HG03039 (cell line): ENCODE measurements around the gene LPA.
"Not testable (repeated sequence)": the region's sequence is repeated elsewhere in the genome, so short reads cannot be mapped to it uniquely, and the experiment has no call there.

ENCODE experiments used
- ATAC-seq: cut with Tn5 transposase; IDR thresholded peaks from one replicate; pipeline ENCODE4 v1.9.1; 2021; ENCODE audit warnings: mild to moderate bottlenecking, moderate library complexity; ENCODE audit not compliant: unreplicated experiment

Gene LPA, protein sequence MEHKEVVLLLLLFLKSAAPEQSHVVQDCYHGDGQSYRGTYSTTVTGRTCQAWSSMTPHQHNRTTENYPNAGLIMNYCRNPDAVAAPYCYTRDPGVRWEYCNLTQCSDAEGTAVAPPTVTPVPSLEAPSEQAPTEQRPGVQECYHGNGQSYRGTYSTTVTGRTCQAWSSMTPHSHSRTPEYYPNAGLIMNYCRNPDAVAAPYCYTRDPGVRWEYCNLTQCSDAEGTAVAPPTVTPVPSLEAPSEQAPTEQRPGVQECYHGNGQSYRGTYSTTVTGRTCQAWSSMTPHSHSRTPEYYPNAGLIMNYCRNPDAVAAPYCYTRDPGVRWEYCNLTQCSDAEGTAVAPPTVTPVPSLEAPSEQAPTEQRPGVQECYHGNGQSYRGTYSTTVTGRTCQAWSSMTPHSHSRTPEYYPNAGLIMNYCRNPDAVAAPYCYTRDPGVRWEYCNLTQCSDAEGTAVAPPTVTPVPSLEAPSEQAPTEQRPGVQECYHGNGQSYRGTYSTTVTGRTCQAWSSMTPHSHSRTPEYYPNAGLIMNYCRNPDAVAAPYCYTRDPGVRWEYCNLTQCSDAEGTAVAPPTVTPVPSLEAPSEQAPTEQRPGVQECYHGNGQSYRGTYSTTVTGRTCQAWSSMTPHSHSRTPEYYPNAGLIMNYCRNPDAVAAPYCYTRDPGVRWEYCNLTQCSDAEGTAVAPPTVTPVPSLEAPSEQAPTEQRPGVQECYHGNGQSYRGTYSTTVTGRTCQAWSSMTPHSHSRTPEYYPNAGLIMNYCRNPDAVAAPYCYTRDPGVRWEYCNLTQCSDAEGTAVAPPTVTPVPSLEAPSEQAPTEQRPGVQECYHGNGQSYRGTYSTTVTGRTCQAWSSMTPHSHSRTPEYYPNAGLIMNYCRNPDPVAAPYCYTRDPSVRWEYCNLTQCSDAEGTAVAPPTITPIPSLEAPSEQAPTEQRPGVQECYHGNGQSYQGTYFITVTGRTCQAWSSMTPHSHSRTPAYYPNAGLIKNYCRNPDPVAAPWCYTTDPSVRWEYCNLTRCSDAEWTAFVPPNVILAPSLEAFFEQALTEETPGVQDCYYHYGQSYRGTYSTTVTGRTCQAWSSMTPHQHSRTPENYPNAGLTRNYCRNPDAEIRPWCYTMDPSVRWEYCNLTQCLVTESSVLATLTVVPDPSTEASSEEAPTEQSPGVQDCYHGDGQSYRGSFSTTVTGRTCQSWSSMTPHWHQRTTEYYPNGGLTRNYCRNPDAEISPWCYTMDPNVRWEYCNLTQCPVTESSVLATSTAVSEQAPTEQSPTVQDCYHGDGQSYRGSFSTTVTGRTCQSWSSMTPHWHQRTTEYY (N-terminal part only)

DNA sequence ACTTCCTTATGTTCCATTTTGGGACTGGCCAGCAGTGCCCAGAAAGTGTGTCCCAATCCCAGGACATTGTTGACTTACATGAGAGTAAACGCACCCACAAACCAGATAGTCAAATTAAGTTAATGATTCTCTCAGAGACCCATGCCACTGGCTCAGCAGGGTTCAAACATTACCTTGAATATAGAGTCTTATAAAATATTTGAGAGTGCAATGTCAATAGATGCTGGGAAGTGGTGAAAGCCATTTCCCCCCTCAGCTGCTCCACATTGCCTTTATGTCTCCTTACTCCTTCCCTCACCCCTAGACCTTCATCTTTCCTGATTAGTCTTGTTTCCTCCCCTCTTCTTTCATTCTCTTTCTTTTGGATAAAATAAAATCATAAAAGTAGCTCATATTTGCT is at the start of gene LPA:
Gene LPA (minus strand): TSS at position 78 of the 400 bp plus-strand sequence. CDS start 61 bp downstream, at position 17.
- not testable (repeated sequence) for ATAC-seq

DNA sequence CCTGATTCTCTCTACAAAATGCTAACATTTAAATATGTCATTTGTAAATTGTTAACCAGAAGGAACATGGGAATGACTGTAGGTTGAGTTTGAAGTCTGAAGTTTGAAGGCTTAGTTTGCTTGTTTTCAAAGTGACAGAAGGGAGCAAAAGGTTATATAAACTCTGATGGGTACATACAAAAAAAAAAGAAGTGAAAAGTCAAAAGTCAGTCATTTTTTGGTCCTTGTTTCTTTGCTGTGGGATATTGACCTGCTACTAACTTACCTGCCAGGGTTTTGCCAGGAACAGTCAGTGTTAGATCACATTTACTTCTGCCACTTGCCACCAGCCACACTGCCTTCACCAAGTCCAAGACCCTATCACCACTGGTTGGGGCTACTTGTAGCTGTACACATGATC is 44.9 kb upstream of the LPA start:
- ATAC-seq = not testable (repeated sequence)

DNA sequence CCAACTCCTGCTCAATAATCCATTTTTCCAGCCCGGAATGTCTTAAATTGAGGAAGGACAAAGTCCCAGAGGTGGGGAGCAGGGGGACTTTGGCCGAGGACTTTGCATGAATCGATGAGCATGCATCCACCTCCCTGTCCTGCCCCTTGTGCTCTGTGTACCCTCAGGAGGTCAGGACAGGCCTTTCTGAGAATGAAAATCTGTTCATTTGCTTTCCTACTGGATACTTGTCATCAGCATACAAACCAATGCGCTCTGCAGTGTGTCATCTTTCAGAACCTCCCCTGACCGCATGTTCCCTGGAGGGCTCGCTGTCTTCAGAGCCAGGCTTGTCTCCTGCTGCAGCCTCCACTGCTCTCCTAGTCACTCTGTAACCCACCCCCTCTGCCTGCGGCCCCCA is 40.6 kb upstream of the LPA start:
- ATAC-seq = not testable (repeated sequence)

DNA sequence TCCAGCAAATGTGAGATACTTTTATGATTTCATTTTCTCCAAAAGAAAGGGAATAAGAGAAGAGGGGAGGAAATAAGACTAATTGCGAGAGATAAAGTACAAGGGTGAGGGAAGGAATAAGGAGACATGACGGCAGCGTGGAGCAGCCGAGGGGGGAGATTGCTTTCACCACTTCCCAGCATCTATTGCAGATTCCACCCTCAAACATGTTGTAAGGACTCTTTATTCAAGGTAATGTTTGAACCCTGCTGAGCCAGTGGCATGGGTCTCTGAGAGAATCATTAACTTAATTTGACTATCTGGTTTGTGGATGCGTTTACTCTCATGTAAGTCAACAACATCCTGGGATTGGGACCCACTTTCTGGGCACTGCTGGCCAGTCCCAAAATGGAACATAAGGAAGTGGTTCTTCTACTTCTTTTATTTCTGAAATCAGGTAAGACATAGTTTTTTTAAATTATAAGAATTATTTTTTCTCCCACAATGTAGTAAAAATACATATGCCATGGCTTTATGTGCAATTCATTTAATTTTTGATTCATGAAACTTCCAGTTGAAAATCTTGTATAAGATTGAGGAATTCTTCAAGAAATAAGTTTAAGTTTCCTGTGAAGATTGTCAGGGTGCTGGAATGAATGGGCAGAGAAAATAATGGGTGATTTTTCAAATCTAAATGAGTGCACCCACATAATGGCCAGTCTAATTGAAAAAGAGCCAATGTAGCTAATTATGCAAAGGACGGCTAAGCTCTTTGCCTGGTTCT is 38.0 kb upstream of the LPA start, which contains the start of gene PLG:
Gene PLG (plus strand): TSS at position 327 of the 763 bp plus-strand sequence. CDS start 61 bp downstream, at position 388.
- ATAC-seq = not testable (repeated sequence)

DNA sequence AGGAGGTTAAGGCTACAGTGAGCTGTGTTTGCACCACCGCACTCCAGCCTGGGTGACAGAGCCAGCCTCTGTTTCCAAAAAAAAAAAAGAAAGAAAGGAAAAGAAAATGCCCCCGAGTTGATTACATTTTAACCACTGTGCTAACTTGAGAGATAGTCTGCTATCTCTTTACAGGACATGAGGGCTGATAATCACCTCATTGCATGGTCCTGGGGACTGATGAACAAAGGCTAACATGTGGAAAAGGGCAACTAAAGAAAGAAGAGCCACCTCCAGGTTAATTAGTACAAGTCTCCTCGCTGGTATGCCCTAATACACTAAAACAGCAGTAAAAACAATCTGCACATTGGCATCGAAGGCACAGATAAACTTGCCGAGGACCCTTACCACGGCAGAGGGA is 33.8 kb upstream of the LPA start:
- no peak for ATAC-seq

DNA sequence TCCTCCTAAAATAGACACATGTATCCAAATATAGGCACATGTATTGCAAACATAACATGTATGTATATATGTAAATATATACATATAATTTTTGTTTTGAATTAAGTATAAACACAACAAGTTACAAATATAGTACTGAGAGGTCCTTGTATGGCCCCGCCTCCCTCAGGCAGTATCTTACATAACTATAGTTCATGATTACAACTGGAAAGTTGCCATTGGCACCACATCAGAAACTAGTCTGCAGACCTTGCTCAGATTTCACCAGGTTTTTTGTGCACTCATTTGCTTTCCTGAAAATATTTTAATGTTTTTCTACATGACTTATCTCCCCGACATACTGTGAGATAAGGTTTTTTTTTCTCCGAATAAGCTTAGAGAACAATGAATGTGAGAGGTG is 32.8 kb upstream of the LPA start:
- not testable (repeated sequence) for ATAC-seq

DNA sequence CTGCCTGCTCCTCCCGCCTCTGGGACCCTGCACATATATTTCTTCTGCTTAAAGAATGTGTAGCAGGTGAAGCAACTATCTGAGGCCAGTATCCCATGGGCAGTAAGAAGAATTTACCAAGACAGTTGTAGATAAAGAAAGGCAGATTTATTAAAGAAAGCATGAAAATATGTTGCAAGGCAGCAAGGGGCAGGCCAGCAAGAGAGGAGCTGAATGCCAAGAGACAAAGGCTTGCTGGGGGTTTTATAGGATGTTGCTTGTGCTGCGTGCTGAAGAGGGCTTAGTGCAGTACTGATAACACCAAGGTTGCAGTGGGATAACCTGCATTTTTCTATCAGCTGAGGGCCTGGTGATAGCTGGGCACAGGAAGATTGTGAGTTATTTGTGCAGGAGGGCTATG is 31.5 kb upstream of the LPA start:
- not testable (repeated sequence) for ATAC-seq

DNA sequence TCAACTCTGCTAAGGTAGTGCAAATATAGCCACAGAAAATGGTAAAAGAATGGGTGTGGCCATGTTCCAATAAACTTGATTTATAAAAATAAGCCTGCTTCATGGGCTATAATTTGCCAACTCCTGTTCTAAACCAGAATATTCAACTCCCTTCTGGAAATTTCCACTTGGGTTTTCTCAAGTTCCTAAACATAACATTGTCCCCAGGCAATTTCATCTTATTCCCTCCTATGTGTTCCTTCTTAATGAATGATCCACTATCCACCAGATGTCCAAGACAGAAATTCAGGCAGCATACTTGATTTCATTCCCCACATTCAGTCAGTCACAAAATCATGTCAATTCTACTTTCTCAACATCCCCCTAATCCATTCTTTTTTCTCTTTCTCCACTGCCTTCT is 30.9 kb upstream of the LPA start:
- ATAC-seq = not testable (repeated sequence)

DNA sequence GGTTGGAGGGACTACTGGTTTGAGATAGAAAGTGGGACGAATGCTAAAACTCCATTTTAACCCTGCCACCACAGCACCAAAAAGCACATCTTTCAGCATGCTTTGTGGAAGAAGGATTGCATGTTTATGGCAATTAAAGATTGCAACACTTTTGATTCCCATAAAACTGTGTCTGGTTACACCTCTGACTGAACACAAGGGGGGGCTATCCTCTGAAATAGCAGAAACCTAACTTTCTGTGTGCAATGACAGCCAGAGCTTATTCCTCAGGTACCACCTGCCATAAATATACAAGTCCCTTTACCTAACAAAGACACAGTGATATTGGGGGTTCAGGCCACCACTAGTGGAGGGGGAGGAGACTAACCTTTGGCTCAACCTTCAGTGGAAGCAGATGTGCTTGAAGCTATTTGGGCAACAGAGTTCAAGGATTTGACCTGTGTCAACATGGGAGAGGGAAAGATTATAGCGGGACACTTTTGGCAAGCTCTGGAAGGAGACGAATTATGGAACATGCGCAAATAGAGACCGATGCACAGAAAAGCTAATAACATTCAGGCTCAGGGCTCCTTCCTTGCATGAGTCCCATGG is 28.4 kb upstream of the LPA start:
- no peak for ATAC-seq

DNA sequence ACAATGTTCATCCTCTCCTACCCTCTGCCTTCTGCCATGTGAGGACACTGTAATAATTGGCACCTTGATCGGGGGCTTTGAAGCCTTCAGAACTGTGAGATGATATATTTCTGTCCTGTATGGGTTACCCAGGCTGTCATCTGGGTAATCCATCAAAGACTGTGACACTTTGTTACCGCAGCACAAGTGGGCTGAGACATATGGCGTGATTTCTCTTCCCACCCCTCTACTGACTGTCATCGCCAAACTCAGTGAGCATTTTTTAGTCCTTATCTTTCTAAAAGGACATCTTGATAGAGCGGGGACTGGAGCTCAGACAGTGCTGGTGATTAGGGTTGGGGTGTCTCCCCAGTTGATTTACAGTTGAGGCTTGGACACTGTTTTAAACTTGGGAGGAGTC is 27.5 kb upstream of the LPA start:
- no peak for ATAC-seq

DNA sequence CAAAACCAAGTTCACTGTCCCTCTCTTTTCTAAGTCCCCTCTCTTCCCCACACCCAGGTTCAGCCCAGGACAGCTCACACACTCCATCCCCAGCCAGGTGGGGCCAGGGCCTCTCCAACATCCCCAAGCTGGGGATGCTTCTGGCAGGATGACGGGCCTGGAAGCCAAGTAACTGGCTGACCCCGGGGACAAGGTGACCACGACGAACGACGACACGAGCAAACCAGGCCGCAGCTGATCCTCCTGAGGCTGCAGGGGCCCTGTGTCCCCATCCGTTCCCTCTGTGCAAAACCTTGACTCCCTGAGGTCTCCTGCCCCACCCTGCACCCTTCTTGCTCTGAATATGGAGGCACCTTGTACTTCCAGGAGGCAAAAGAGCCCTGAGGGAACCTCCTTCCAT is 26.4 kb upstream of the LPA start:
- no peak for ATAC-seq

DNA sequence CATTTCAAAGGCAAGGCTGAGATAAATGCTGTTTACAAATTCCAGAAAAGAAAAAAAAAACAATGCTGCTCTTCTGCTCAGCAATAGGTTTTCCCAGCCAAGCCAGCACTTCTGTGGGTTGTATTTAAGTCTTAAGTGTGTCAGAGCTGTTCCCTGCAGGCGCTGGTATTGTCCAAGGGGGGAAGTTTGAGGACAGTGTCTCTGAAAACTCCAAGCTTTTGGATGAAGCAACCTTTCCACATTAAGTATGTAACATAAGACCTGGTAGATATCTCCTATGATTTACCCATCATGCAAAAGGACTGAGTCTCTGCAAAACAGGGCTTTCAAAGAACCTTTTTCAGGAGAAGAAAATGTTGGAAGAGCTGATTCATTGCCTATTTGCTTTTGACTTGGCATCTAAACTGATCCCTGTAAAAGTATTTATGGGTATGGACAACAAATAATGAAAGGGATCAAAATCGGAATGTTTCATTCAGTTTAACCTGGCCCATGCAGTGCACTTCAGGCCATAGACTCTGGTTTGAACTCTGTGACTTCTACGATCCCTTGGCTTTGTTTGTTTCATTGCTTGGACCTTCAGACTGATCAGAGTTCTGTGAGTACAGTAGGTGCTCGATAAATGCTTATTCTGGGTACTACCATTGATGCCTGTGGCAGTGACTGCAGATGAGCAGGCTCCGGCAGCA is 21.8 kb upstream of the LPA start:
- no peak for ATAC-seq

DNA sequence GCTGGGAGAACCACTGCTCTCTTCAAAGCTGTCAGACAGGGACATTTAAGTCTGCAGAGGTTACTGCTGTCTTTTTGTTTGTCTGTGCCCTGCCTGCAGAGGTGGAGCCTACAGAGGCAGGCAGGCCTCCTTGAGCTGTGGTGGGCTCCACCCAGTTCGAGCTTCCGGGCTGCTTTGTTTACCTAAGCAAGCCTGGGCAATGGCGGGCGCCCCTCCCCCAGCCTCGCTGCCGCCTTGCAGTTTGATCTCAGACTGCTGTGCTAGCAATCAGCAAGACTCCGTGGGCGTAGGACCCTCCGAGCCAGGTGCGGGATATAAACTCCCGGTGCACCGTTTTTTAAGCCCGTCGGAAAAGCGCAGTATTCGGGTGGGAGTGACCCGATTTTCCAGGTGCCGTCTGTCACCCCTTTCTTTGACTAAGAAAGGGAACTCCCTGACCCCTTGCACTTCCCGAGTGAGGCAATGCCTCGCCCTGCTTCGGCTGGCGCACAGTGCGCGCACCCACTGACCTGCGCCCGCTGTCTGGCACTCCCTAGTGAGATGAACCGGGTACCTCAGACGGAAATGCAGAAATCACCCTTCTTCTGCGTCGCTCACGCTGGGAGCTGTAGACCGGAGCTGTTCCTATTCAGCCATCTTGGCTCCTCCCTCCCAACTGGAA is 21.2 kb upstream of the LPA start:
- not testable (repeated sequence) for ATAC-seq

DNA sequence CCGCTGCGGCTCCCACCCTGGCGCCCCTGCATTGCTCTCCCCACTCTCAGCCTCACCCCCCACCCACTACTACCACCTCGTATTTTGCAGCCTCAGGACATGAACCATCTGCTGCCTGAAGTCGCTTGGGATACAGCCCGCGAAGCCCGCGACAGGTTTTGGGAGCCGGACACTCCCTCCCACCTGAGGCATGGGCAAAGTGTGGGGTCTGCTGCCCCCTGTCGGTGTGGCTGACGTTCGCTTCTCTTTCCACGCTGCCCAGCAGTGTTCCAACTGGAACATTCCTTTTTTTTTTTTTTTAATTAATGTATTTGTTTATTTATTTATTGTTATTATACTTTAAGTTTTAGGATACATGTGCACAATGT is 15.3 kb upstream of the LPA start:
- no peak for ATAC-seq

DNA sequence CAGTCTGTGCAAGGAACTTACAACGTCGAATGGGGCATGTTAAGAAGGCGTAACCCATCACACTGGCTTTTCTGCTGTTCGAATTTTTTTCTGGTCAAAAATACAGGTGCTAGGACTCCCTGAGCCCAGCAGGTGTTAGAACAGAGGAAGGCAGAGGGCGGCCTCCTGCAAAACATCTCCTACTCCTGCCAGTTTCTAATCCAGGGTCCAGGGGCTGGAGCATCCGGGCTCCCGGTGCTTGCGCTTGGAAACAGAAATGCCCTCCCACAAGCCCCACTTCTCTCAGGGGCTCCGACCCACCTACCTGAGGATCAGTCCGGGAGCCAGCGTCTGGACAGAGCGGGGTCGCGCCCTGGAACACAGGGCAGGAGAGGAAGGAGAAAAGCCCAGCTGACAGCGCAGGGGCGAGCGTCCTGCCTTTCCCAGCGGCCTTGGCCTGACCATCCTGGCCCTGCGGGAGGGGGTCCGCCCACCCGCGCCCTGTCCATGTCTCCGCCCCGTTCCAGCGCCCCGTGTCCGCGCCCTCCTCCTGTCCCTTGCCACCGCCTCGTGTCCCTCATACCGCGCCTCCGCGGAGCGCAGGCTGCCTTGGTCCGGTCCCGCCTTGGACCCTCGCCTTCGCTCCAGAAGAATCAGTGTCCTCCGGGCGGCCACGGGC is 14.8 kb upstream of the LPA start:
- ATAC-seq = no peak

DNA sequence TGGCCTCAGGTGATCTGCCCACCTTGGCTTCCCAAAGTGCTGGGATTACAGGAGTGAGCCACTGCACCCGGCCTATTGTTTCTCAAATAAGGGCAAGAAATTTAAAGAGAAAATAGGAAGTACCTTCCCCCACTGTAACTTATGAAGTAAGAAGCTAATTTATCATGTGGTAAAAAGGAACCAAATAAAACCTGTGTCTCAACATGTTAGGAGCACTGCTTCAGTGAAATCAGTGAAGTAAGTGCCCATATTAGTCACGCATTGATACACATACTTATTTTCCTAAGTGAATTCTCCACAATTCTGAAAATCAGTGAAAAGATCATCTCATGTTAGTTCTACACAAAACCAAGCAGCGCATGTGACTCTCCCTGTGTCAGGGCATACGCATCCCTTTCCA is 14.2 kb upstream of the LPA start:
- ATAC-seq = no peak

DNA sequence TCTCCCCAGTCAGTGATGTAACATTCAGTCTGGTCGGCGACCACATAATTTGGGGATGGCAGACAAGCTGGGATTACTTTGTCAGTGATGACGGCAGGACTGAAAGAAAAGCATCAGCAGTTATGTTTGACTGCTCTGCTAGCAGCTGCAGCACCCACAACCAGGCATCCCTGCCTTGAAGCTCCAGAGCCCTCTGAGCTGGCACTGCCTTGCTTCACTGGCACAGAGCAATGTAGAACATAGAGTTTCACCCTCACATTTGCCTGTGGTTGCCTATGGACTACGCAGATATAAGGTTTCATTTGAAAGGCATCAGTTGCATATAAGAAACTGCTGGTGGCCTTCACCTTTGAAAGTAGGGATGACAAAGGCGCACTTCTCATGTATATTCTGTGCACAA is 12.3 kb upstream of the LPA start:
- ATAC-seq = not testable (repeated sequence)

DNA sequence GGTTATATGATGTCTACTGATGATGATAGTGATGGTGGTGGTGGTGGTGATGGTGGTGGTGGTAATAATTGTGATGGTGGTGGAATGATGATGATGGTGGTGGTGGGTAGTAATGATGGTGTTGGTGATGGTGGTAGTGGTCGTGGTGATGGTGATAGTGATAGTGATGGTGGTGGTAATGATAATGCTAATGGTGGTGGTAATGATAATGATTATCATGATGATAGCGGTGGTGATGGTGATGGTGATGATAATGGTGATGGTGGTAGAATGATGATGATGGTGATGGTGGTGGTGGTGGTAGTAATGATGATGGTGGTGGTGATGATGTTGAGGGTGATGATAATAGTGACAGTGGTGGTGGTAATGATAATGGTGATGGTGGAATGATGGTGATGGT is 4.5 kb upstream of the LPA start:
- ATAC-seq = no peak
